GM19099 (cell line): Measurements from ENCODE around the gene SEC22A.

ENCODE experiments used
- POLR2A ChIP-seq: IDR thresholded peaks from 3 replicates; pipeline ENCODE4 v1.6.1; 2011; ENCODE audit warnings: low read depth; ENCODE audit not compliant: insufficient read length; ENCODE audit errors: extremely low read depth

SEC22A gene

GRCh38 chr3:123287051-123287961 lies 85.6 kb downstream of the SEC22A start:
- TF ChIP-seq POLR2A, result no peak

DNA sequence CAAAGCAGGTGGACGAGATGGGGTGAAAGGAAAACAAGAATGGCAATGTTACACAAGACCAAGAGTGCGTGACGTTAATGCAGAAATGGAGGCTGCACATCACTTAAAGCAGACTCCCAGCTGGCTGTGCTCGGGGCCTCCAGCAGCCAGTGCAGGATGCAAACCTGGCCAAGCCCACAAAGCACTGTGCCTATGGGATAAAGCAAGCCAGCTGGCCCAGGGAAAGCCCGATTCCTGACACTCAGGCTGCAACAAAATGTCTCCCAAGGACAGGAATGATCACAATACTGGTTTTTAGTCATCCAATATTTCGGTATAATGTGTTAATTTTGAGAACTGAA lies 86.2 kb downstream of the SEC22A start:
- no peak for TF ChIP-seq POLR2A

- TF ChIP-seq POLR2A, result no peak
Measured at GRCh38 chr3:123289391-123290106, 87.8 kb downstream of the SEC22A start.

GRCh38 chr3:123290107-123290930 lies 88.6 kb downstream of the SEC22A start:
- TF ChIP-seq POLR2A, result no peak

DNA sequence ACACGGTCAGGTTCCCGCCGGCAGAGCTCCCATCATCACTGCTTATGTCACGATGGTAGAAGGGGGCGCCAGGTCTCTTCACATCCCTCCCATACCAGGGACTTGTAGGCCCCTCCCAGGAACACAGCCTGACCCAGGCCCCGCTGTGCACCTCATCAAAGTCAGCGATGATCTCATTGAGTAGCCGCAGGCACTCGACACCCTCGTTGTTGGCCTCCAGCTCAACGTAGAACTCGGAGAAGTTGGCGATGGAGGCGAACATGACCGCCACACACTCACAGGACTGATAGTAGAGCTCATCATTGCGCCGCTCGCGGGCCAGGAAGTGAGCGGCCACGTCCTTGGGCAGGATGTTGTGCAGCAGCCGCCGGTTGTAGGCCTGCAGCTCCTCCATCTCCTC lies 89.2 kb downstream of the SEC22A start:
- TF ChIP-seq POLR2A, result no peak

- no peak for TF ChIP-seq POLR2A
Measured at GRCh38 chr3:123291404-123291803, 89.7 kb downstream of the SEC22A start.

DNA sequence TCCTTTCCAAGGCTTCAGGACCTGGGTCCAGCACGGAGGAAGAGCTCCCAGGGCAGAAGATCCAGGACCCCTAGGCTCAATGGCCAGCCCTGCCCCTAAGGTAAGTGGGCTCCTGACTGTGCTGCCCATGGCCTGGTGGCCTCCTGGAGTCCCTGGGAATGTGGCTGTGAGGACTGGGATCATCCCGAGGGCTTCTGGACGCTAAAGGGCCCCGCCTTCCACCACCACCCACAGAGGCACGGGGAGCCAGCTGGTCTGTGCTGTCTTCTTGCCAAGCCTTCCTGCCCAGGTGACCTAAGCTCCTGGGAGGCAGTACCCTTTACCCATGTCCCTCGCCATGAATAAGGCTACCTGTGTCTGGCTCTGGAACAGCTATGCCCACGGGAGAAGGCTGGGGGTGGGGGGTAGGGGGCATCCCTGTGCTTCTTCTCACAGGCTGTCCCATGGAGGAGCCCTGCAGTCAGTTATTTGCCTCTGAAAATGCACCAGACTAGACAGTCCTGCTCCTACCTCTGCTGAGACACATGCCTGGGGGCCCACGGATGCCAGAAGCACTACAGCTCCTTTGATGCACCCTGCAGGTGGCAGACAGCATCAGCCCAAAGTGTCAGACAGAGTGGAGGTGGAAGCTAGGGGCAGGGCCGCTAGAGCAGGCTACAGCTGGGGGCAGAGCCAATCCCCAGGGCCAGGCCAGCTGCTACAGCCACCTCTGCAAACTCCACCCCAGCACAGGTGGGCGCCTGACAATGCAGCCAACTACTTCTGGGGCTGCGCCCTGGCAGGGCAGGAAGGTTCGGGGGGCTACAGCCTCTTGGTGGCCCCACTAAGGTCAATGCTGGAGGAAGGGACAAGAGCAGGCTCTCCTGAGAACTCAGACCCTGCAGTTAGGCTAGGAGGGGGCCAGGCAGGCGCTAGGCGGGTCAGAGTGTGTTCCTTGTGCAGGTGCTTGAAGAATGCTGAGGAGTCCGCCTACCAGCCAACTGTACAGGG lies 90.9 kb downstream of the SEC22A start:
- TF ChIP-seq POLR2A, result no peak

GRCh38 chr3:123294296-123294938 lies 92.7 kb downstream of the SEC22A start:
- TF ChIP-seq POLR2A, result no peak

- TF ChIP-seq POLR2A, result no peak
Measured at GRCh38 chr3:123295171-123295900, 93.6 kb downstream of the SEC22A start.

GRCh38 chr3:123295901-123296250 lies 94.1 kb downstream of the SEC22A start:
- TF ChIP-seq POLR2A, result no peak

- no peak for TF ChIP-seq POLR2A
Measured at GRCh38 chr3:123296261-123296660, 94.5 kb downstream of the SEC22A start.

DNA sequence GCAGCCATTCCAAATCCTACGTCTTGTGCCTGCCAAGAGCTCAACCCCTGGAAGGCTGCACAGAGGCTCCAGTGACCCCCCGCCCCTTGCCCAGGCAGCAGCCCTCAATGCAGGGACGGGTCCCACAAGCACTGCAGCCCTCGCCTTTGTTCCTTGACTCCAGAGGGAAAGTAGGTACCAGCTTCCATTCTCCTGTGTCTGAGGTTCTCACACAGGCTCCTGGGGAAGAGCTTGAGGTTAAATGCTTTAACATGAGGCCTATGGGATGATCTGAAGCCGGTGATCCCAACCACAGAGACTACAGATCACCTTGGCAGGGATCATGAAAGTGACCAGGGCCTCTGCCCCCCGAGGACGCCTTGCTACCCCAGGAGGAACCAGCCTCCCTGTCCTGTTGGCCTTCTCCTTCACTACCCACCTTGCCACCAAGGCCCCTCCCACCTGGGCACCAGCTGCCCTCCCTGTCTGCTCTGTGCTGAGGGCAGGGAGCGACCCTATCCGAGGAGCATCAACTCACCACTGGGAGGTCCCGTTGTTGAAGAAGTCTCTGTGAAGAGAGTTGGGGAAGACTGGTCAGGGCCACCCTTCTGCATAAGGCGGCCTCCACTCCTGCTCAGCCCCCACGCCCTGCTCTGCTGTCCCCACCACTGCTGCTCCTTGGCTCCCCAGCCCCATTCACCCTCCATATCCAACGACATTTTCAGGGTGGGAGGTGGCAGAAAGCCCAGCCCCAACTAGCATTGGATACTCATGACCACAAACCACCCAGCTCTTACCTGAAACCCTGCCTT lies 95.3 kb downstream of the SEC22A start:
- TF ChIP-seq POLR2A, result no peak

GRCh38 chr3:123297627-123297899 lies 95.8 kb downstream of the SEC22A start:
- no peak for TF ChIP-seq POLR2A
